Kidney epithelial cell (primary cell): Measurements from ENCODE around the gene ELK1. TPM values are rescaled to one million over a fixed set of nuclear protein-coding genes. Genes with fewer than 3 reads are reported as not detected.

Experiments used
- DNase-seq: peaks from one replicate; pipeline ENCODE4 v3.0.0-alpha.2; 2010; ENCODE audit warnings: low read depth
- H3K27me3 ChIP-seq: 2 replicates; pipeline ENCODE4 v1.6.0; 2011; ENCODE audit warnings: low read length; ENCODE audit not compliant: control insufficient read depth, insufficient read depth
- H3K36me3 ChIP-seq: 2 replicates; pipeline ENCODE4 v1.5.1; 2011; ENCODE audit warnings: low read length; ENCODE audit not compliant: control insufficient read depth, insufficient read depth
- H3K4me3 ChIP-seq: 2 replicates; pipeline ENCODE4 v1.5.1; 2011; ENCODE audit warnings: low read depth, mild to moderate bottlenecking, control low read depth, low read length
- total RNA-seq: library from RNA; depleted of rRNA; stranded (reverse); fragments of >200 nt; gene quantifications from 2 replicates; pipeline ENCODE4 v1.2.3, GENCODE V29; 2015
- TF ChIP-seq, protein P1 (sequence below): IDR thresholded peaks from 2 replicates; pipeline ENCODE4 v1.5.1; 2011; ENCODE audit warnings: mild to moderate bottlenecking, moderate library complexity, low read length, control low read depth, inconsistent platforms; ENCODE audit not compliant: insufficient read depth, poor library complexity, severe bottlenecking

Gene ELK1
- total RNA-seq, 1 donor from 2014 or later: 36.0 TPM

DNA sequence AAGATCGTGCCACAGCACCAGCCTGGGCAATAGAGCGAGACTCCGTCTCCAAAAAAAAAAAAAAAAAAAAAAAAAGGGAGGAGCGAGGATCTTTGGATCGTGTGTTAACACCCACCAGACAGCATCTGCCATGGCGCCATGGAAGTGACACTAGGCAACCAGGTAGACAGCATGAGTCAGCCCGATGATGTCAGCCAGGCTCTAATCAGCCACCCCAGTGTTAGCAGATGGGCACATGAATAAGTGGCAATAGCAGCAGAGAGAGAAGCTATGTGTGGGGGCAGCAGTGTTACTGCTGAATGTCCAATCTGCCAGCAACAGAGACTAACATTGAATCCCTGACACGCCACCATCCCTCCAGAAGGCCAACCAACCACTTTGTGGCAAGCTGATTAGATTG is 37.3 kb downstream of the ELK1 start:
- TF ChIP-seq, protein P1, sequence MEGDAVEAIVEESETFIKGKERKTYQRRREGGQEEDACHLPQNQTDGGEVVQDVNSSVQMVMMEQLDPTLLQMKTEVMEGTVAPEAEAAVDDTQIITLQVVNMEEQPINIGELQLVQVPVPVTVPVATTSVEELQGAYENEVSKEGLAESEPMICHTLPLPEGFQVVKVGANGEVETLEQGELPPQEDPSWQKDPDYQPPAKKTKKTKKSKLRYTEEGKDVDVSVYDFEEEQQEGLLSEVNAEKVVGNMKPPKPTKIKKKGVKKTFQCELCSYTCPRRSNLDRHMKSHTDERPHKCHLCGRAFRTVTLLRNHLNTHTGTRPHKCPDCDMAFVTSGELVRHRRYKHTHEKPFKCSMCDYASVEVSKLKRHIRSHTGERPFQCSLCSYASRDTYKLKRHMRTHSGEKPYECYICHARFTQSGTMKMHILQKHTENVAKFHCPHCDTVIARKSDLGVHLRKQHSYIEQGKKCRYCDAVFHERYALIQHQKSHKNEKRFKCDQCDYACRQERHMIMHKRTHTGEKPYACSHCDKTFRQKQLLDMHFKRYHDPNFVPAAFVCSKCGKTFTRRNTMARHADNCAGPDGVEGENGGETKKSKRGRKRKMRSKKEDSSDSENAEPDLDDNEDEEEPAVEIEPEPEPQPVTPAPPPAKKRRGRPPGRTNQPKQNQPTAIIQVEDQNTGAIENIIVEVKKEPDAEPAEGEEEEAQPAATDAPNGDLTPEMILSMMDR: no peak
- Histone ChIP-seq H3K36me3 (no peaks in the 10 kb centered on the region), H3K27me3 (no peaks in the 10 kb centered on the region), H3K4me3 (no peak overlapping the region)
- no peak for DNase-seq

DNA sequence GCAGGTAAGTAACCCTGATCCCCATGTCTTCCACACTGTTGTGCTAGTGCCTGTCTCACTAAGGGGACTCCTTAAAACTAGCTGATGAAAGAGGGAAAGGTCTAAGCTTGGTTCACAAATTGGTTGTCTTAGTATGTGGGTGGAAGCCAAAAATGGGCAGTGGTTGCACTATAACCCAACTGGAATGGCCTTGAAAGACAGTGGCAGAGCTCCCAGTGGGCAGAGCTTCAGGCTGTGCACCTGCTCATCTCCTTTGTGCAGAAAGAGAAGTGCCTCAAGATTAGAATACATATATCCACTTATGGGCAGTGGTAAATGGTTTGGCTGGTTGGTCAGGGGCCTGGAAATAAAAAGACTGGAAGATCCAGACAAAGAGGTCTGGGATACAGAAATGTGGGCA is 37.9 kb downstream of the ELK1 start:
- DNase-seq: no peak
- Histone ChIP-seq H3K36me3 (no peaks in the 10 kb centered on the region), H3K4me3 (no peak overlapping the region), H3K27me3 (no peaks in the 10 kb centered on the region)
- TF ChIP-seq, protein P1: no peak

GRCh38 chrX:47611926-47612325 is 38.4 kb downstream of the ELK1 start:
- no peak for DNase-seq
- Histone ChIP-seq H3K4me3 (no peak overlapping the region), H3K27me3 (no peaks in the 10 kb centered on the region), H3K36me3 (no peaks in the 10 kb centered on the region)
- TF ChIP-seq, protein P1: no peak

GRCh38 chrX:47611489-47611888 is 38.9 kb downstream of the ELK1 start:
- no peak for DNase-seq
- no peak overlapping the region for H3K4me3 ChIP-seq
- no peaks in the 10 kb centered on the region for H3K36me3 ChIP-seq
- H3K27me3 ChIP-seq: no peaks in the 10 kb centered on the region
- TF ChIP-seq, protein P1: no peak

- TF ChIP-seq, protein P1: no peak
- no peak for DNase-seq
- Histone ChIP-seq H3K4me3 (no peak overlapping the region), H3K27me3 (no peaks in the 10 kb centered on the region), H3K36me3 (no peaks in the 10 kb centered on the region)
These were observed 39.9 kb downstream of the ELK1 start for GRCh38 chrX:47610511-47610910.

DNA sequence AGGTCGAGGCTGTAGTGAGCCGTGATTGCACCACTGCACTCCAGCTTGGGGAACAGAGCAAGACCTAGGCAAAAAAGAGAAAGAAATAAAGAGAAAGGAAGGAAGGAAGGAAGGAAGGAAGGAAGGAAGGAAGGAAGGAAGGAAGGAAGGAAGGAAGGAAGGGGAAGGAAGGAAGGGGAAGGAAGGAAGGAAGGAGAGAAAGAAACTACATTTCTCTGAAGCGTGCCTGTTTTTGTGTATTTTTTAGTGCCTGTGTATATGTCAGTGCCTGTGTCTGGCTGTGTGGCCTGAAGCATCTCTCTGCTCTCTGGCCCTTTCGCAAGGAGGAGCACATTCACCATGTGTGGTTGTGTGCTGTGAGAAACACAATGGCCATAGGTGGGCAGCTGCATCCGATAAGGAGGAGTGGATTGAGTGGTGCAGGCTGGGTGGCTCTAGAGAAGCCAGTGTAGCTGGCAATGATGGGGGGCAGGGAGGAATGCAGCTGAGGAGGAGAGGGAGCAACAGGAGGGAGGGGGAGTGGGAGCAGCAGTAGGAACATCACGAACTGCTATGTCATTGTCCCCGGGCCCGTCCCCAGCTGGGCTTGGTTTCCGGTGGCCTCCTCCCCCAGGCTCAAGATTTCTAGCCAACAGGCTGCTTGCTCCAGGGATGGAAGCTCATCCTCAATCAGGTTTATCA is 42.1 kb downstream of the ELK1 start:
- DNase-seq: no peak
- TF ChIP-seq, protein P1: no peak
- no peaks in the 10 kb centered on the region for H3K36me3 ChIP-seq
- H3K27me3 ChIP-seq: no peaks in the 10 kb centered on the region
- H3K4me3 ChIP-seq: no peak overlapping the region
